MCF 10A (cell line): ENCODE measurements around the gene HPSE. TPM values are rescaled to one million over a fixed set of nuclear protein-coding genes. Genes with fewer than 3 reads are reported as not detected.

Experiments
- BruUV-seq: library from RNA; stranded (reverse); fragments of 400-500 nt; replicated peaks from 2 replicates; lab custom pipeline; 2021; lab: Mats Ljungman, UMichigan
- CTCF ChIA-PET: fragments of 300-600 bp; sonication (Branson Sonifier 250); formaldehyde crosslinking; extraction: SDS; loops from one replicate; lab custom pipeline; 2021; ENCODE audit warnings: antibody characterized with exemption, inconsistent platforms; lab: Yijun Ruan, JAX
- POLR2A ChIA-PET: fragments of 300-600, 350-650 bp; sonication (Branson Sonifier 250); formaldehyde crosslinking; extraction: SDS; loops from one replicate; lab custom pipeline; 2020; ENCODE audit warnings: antibody characterized with exemption, inconsistent platforms; lab: Yijun Ruan, JAX
- DNase-seq: peaks from one replicate; pipeline ENCODE4 v3.0.0-alpha.2; 2018; ENCODE audit not compliant: unreplicated experiment
- H3K27ac Mint-ChIP-seq: one replicate; pipeline ENCODE4 v1.8.0; 2022; ENCODE audit warnings: mild to moderate bottlenecking, low read depth, mixed read lengths; ENCODE audit not compliant: unreplicated experiment
- H3K27me3 Mint-ChIP-seq: one replicate; pipeline ENCODE4 v1.8.0; 2022; ENCODE audit warnings: mixed read lengths; ENCODE audit not compliant: insufficient read depth, unreplicated experiment
- H3K36me3 Mint-ChIP-seq: one replicate; pipeline ENCODE4 v1.8.0; 2022; ENCODE audit warnings: mild to moderate bottlenecking, moderate library complexity, mixed read lengths; ENCODE audit not compliant: insufficient read depth, unreplicated experiment
- H3K4me1 Mint-ChIP-seq: one replicate; pipeline ENCODE4 v1.8.0; 2022; ENCODE audit warnings: mixed read lengths; ENCODE audit not compliant: insufficient read depth, unreplicated experiment
- H3K4me3 Mint-ChIP-seq: one replicate; pipeline ENCODE4 v1.8.0; 2022; ENCODE audit warnings: mild to moderate bottlenecking, moderate library complexity, mixed read lengths; ENCODE audit not compliant: unreplicated experiment
- H3K9me3 Mint-ChIP-seq: one replicate; pipeline ENCODE4 v1.8.0; 2022; ENCODE audit warnings: mixed read lengths; ENCODE audit not compliant: unreplicated experiment
- CTCF ChIP-seq: fragments of 200-600 bp; IDR thresholded peaks from one replicate; pipeline ENCODE4 v1.8.0; 2022; ENCODE audit warnings: antibody characterized with exemption, mild to moderate bottlenecking; ENCODE audit not compliant: unreplicated experiment
- intact Hi-C: fragments of 100-400 bp; cut with micrococcal nuclease; formaldehyde crosslinking; loops from 2 replicates; pipeline ENCODE4 v1.14.1; 2022
- total RNA-seq: library from RNA; stranded (reverse); gene quantifications from 2 replicates; pipeline ENCODE4 v1.2.3, GENCODE V29; 2022

HPSE gene
- total RNA-seq, 1 experiment from 2014 or later, result 5.5 TPM

GRCh38 chr4:83248486-83248885 is 86.2 kb downstream of the HPSE start:
- TF ChIP-seq CTCF, result no peak
- POLR2A ChIA-PET, result no interaction called here
- Mint-ChIP-seq H3K4me1 (peaks cover 4% of the 10 kb centered on the region), H3K4me3 (no peak overlapping the region), H3K27me3 (no peaks in the 10 kb centered on the region), H3K9me3 (no peaks in the 10 kb centered on the region), H3K27ac (no peak overlapping the region), H3K36me3 (peaks cover 5% of the 10 kb centered on the region)
- intact Hi-C loops, result no loop called here
- CTCF ChIA-PET, result no interaction called here
- DNase-seq, result no peak
- BruUV-seq, result no TSS peak

GRCh38 chr4:83247415-83248357 is 87.0 kb downstream of the HPSE start:
- no peak for TF ChIP-seq CTCF
- no TSS peak for BruUV-seq
- no peak for DNase-seq
- no peaks in the 10 kb centered on the region for H3K9me3 Mint-ChIP-seq
- ChIA-PET CTCF (interaction anchor here (0.6 to 0.8 kb wide), 2 partner anchors 187 to 188 kb away, joined by 3 to 8 read pairs; no protein-coding TSS in a partner anchor), POLR2A (interaction anchor here (0.7 kb wide), 1 partner anchor 348 kb away, joined by 3 read pairs; the partner anchor contains the start of gene THAP9)
- no peak overlapping the region for H3K4me3 Mint-ChIP-seq
- H3K27ac Mint-ChIP-seq, result no peak overlapping the region
- peaks cover 5% of the 10 kb centered on the region for H3K36me3 Mint-ChIP-seq
- no peaks in the 10 kb centered on the region for H3K4me1 Mint-ChIP-seq
- no peaks in the 10 kb centered on the region for H3K27me3 Mint-ChIP-seq
- intact Hi-C loops, result no loop called here

Other genes with a start within 250 kb of the HPSE start
- gene PLAC8, start 220.1 kb downstream of the HPSE start, total RNA-seq, result 2.0 and 3.3 TPM in 2 replicates
- 18.0 and 27.8 TPM in 2 replicates for gene COQ2, start 50.0 kb downstream of the HPSE start, total RNA-seq
- gene HELQ, start 121.0 kb upstream of the HPSE start, total RNA-seq, result 12.8 and 14.4 TPM in 2 replicates
- 93.0 and 106 TPM in 2 replicates for gene MRPS18C, start 121.2 kb upstream of the HPSE start, total RNA-seq
- gene ABRAXAS1, start 150.3 kb upstream of the HPSE start, total RNA-seq, result 5.7 and 7.3 TPM in 2 replicates
- gene GPAT3, start 201.3 kb upstream of the HPSE start, total RNA-seq, result 0.30 and 0.56 TPM in 2 replicates